HG03095 (cell line): ENCODE measurements around the gene CRYBB1.

ENCODE experiments used
- ATAC-seq: cut with Tn5 transposase; IDR thresholded peaks from one replicate; pipeline ENCODE4 v1.9.1; 2021; ENCODE audit warnings: moderate library complexity; ENCODE audit not compliant: unreplicated experiment

Gene CRYBB1

GRCh38 chr22:26559961-26560575 lies 57.8 kb downstream of the CRYBB1 start:
- no peak for ATAC-seq

GRCh38 chr22:26558248-26558895 lies 59.5 kb downstream of the CRYBB1 start:
- ATAC-seq = no peak

- ATAC-seq = no peak
Measured at GRCh38 chr22:26556904-26557303, 60.9 kb downstream of the CRYBB1 start.

GRCh38 chr22:26555478-26555877 lies 62.3 kb downstream of the CRYBB1 start:
- ATAC-seq = no peak

GRCh38 chr22:26554956-26555355 lies 62.9 kb downstream of the CRYBB1 start:
- no peak for ATAC-seq

GRCh38 chr22:26553056-26553752 lies 64.6 kb downstream of the CRYBB1 start:
- no peak for ATAC-seq

GRCh38 chr22:26552466-26552865 lies 65.4 kb downstream of the CRYBB1 start:
- no peak for ATAC-seq

- ATAC-seq = no peak
Measured at GRCh38 chr22:26551568-26551967, 66.3 kb downstream of the CRYBB1 start.

- ATAC-seq = no peak
Measured at GRCh38 chr22:26550498-26551033, 67.3 kb downstream of the CRYBB1 start.

GRCh38 chr22:26549902-26550497 lies 67.8 kb downstream of the CRYBB1 start:
- no peak for ATAC-seq
